Activated CD8-positive, alpha-beta T cell treated with anti-CD3 and anti-CD28 coated beads for 36 hours (primary cell): Measurements from ENCODE around the gene FRMD4A. TPM values are rescaled to one million over a fixed set of nuclear protein-coding genes. Genes with fewer than 3 reads are reported as not detected.

Experiments used
- ATAC-seq: fragments of 200-7000 bp; cut with Tn5 transposase; one replicate; pipeline ENCODE4 v1.10.0; 2021; ENCODE audit warnings: mild to moderate bottlenecking, moderate library complexity
- CTCF ChIA-PET: fragments of 350-600 bp; sonication (Branson Sonifier 250); formaldehyde crosslinking; loops from one replicate; lab custom pipeline; 2021; ENCODE audit warnings: antibody characterized with exemption; lab: Charles Lee
- POLR2A ChIA-PET: fragments of 350-600 bp; sonication (Branson Sonifier 250); formaldehyde crosslinking; loops from one replicate; lab custom pipeline; 2021; ENCODE audit warnings: antibody characterized with exemption; lab: Charles Lee
- DNase-seq: peaks from one replicate; pipeline ENCODE4 v3.0.0-alpha.2; 2020
- H3K27ac Mint-ChIP-seq: one replicate; pipeline ENCODE4 v1.8.0; 2021; ENCODE audit warnings: mild to moderate bottlenecking, mixed read lengths
- H3K27me3 Mint-ChIP-seq: one replicate; pipeline ENCODE4 v1.8.0; 2021; ENCODE audit warnings: mixed read lengths
- H3K36me3 Mint-ChIP-seq: one replicate; pipeline ENCODE4 v1.8.0; 2021; ENCODE audit warnings: low read depth, mixed read lengths
- H3K4me1 Mint-ChIP-seq: one replicate; pipeline ENCODE4 v1.8.0; 2021; ENCODE audit warnings: low read depth, mixed read lengths
- H3K4me3 Mint-ChIP-seq: one replicate; pipeline ENCODE4 v1.8.0; 2021; ENCODE audit warnings: mild to moderate bottlenecking, moderate library complexity, mixed read lengths
- H3K9me3 Mint-ChIP-seq: one replicate; pipeline ENCODE4 v1.8.0; 2021; ENCODE audit warnings: mixed read lengths
- CTCF ChIP-seq: fragments of 200-600 bp; IDR thresholded peaks from one replicate; pipeline ENCODE4 v1.8.0; 2022; ENCODE audit warnings: antibody characterized with exemption, mild to moderate bottlenecking
- intact Hi-C: fragments of 100-400 bp; cut with micrococcal nuclease; formaldehyde crosslinking; loops from one replicate; pipeline ENCODE4 v1.10.0; 2022
- total RNA-seq, 2 experiments: library from RNA; stranded (reverse); gene quantifications; one replicate each; pipeline ENCODE4 v1.2.3, GENCODE V29; 2021

FRMD4A gene
- total RNA-seq, 2 experiments from 2014 or later: 2.1 to 2.8 TPM

DNA sequence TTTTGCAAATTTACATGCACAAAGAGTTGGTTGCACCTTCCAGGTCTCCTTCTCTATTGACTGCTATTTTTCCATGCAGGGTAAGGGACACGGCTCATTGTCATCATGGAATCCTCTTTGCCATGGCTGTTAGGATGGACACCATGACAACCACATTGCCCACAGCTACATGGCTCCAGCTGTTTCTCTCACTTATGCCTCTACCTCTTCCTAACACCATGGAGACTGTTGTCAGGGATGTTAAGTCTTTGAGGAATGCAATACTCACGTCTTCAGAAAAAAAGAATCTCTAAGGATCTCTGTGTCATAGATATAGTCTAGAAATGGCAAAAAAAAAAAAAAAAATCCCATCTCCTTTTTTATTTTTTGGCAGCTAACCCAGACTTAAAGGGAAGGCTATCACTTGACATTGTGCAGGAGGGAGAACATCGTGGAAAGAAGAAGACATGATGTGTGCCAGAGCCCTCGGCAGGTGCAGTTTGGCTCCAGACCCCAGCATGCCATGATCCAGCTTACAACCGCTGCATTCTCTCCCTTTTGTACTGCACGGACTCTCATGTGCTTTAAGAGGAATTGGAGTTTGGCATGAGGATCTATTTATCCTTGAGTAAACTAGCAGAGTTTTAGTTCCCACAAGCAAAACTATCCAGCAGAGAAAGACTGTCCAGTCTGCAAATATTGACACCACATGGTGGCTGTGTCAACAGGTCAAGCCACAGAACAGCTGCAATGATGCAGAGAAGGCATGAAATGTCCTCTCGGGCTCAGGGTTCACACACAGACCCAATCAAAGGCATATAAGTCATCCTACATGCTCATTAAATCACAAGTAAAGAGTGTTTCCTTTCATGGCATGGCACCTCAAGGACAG, 70.8 kb downstream of the FRMD4A start:
- POLR2A ChIA-PET: no interaction called here
- intact Hi-C loops: no loop called here
- no peak for ATAC-seq
- Mint-ChIP-seq H3K27ac (no peak overlapping the region), H3K4me3 (no peak overlapping the region), H3K9me3 (no peaks in the 10 kb centered on the region), H3K4me1 (no peaks in the 10 kb centered on the region), H3K27me3 (peaks cover 21% of the 10 kb centered on the region), H3K36me3 (no peaks in the 10 kb centered on the region)
- no peak for TF ChIP-seq CTCF
- CTCF ChIA-PET: no interaction called here
- DNase-seq: no peak

DNA sequence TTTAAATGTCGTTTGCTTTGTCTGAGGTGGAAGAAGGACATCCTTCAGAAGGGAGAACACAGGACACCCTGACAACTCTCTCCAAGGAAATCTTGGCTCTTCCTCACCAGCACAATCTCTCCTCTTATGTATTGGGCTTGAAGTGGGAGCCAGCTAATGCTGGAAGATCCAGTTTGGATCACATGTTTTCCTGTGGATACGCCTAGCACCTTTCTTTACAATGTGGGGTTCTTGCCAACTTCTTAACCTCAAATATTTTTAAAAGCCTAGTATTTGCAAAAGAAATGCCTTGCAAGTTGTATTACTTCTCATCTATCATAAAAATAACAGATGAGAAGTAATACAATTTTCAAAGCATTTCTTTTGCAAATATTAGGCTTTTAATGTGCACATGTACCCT, 76.4 kb downstream of the FRMD4A start:
- Mint-ChIP-seq H3K27me3 (peaks cover 18% of the 10 kb centered on the region), H3K9me3 (peaks cover 3% of the 10 kb centered on the region), H3K27ac (no peak overlapping the region), H3K36me3 (no peaks in the 10 kb centered on the region), H3K4me1 (no peaks in the 10 kb centered on the region), H3K4me3 (no peak overlapping the region)
- DNase-seq: no peak
- intact Hi-C loops: no loop called here
- TF ChIP-seq CTCF: no peak
- ChIA-PET CTCF (no interaction called here), POLR2A (interaction anchor here (0.6 to 1.0 kb wide), 3 partner anchors 18 to 155 kb away, joined by 3 to 4 read pairs (median 3); no protein-coding TSS in a partner anchor)
- ATAC-seq: no peak

GRCh38 chr10:14253711-14254110, 77.0 kb downstream of the FRMD4A start:
- ChIA-PET POLR2A (interaction anchor here (0.7 kb wide), 1 partner anchor 236 kb away, joined by 3 read pairs; no protein-coding TSS in a partner anchor), CTCF (no interaction called here)
- Mint-ChIP-seq H3K36me3 (no peaks in the 10 kb centered on the region), H3K27me3 (peaks cover 19% of the 10 kb centered on the region), H3K4me1 (no peaks in the 10 kb centered on the region), H3K4me3 (no peak overlapping the region), H3K9me3 (peaks cover 3% of the 10 kb centered on the region), H3K27ac (no peak overlapping the region)
- no peak for TF ChIP-seq CTCF
- intact Hi-C loops: no loop called here
- ATAC-seq (no peak), DNase-seq (no peak)

DNA sequence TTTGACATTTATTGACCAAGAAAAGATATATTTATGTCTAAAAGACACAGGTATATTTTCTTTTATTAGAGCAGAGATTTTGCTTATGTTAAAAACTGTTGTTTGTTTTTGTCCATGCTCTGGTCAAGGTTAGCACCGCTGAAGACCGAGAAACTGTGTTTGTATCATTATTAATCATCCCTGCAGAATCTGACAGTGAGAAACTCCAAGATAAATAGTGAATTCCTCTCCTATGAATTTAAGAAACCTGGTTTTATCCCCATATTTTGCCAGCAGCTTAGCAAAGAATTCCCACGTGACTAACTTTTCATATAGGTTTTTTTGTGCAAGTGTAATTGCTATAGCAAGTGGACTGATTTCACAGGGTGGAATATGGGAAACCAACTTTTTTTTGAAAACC, 77.6 kb downstream of the FRMD4A start:
- Mint-ChIP-seq H3K4me1 (no peaks in the 10 kb centered on the region), H3K36me3 (no peaks in the 10 kb centered on the region), H3K9me3 (peaks cover 3% of the 10 kb centered on the region), H3K4me3 (no peak overlapping the region), H3K27ac (no peak overlapping the region), H3K27me3 (peaks cover 17% of the 10 kb centered on the region)
- intact Hi-C loops: no loop called here
- CTCF ChIA-PET: no interaction called here
- no peak for ATAC-seq
- no peak for DNase-seq
- POLR2A ChIA-PET: interaction anchor here (0.6 to 0.7 kb wide), 2 partner anchors 236 to 1770 kb away, joined by 3 read pairs; no protein-coding TSS in a partner anchor
- TF ChIP-seq CTCF: no peak

GRCh38 chr10:14250496-14251076, 80.1 kb downstream of the FRMD4A start:
- no peak for TF ChIP-seq CTCF
- Mint-ChIP-seq H3K27ac (no peak overlapping the region), H3K4me3 (no peak overlapping the region), H3K27me3 (peaks cover 20% of the 10 kb centered on the region), H3K36me3 (no peaks in the 10 kb centered on the region), H3K4me1 (no peaks in the 10 kb centered on the region), H3K9me3 (peaks cover 3% of the 10 kb centered on the region)
- DNase-seq (no peak), ATAC-seq (no peak)
- POLR2A ChIA-PET: no interaction called here
- CTCF ChIA-PET: no interaction called here
- intact Hi-C loops: no loop called here
